Neural crest cell (in vitro differentiated cells): ENCODE data around the gene GAREM1. TPM values are rescaled to one million over a fixed set of nuclear protein-coding genes. Genes with fewer than 3 reads are reported as not detected.

Source experiments
- DNase-seq: peaks from one replicate; pipeline ENCODE4 v3.0.0; 2021; ENCODE audit warnings: low read depth, mixed read lengths, low spot score
- H3K27ac Mint-ChIP-seq: one replicate; pipeline ENCODE4 v1.8.0; 2021; ENCODE audit warnings: mild to moderate bottlenecking, mixed read lengths; ENCODE audit not compliant: unreplicated experiment
- H3K27me3 Mint-ChIP-seq: 2 replicates; pipeline ENCODE4 v1.8.0; 2021; ENCODE audit warnings: low read depth, mild to moderate bottlenecking, mixed read lengths
- H3K36me3 Mint-ChIP-seq: 2 replicates; pipeline ENCODE4 v1.8.0; 2021; ENCODE audit warnings: low read depth, mild to moderate bottlenecking, mixed read lengths
- H3K4me1 Mint-ChIP-seq: 2 replicates; pipeline ENCODE4 v1.8.0; 2021; ENCODE audit warnings: mixed read lengths
- H3K4me3 Mint-ChIP-seq: one replicate; pipeline ENCODE4 v1.8.0; 2021; ENCODE audit warnings: mild to moderate bottlenecking, mixed read lengths
- H3K9me3 Mint-ChIP-seq: 2 replicates; pipeline ENCODE4 v1.8.0; 2021; ENCODE audit warnings: mixed read lengths
- total RNA-seq: library from RNA; stranded (reverse); gene quantifications from 2 replicates; pipeline ENCODE4 v1.2.1, GENCODE V29; 2021
- TF ChIP-seq, protein P1 (sequence below): fragments of 200-600 bp; sonication (generic); conservative IDR thresholded peaks from 2 replicates; pipeline ENCODE4 v1.5.0; 2021; ENCODE audit warnings: antibody characterized with exemption, mild to moderate bottlenecking

Gene GAREM1
- total RNA-seq, 1 donor from 2014 or later: 11.0 TPM

DNA sequence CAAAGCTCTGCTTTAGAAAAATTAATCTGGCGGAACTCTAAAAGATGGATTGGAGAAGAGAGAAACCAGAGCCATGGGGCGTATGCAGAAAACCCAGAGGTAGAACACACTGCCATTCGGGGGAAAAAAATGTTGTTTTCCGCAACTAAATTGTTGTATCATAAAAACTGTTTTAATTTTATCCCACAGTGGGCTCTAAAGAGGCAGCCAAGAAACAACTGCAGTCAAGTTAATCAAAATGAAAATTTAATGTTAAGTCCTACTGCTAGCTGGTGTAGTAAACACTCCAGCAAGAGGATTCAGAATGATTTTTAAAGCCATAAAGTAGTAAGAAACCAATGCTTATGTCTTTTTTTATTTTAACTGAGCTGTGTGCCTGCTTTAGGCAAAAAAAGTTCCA lies 69.1 kb downstream of the GAREM1 start:
- no peak for DNase-seq
- Mint-ChIP-seq H3K36me3 (peaks cover 9% of the 10 kb centered on the region), H3K4me1 (no peaks in the 10 kb centered on the region), H3K4me3 (no peak overlapping the region), H3K27me3 (no peaks in the 10 kb centered on the region), H3K9me3 (peaks cover 3% of the 10 kb centered on the region), H3K27ac (no peak overlapping the region)
- TF ChIP-seq, protein P1, sequence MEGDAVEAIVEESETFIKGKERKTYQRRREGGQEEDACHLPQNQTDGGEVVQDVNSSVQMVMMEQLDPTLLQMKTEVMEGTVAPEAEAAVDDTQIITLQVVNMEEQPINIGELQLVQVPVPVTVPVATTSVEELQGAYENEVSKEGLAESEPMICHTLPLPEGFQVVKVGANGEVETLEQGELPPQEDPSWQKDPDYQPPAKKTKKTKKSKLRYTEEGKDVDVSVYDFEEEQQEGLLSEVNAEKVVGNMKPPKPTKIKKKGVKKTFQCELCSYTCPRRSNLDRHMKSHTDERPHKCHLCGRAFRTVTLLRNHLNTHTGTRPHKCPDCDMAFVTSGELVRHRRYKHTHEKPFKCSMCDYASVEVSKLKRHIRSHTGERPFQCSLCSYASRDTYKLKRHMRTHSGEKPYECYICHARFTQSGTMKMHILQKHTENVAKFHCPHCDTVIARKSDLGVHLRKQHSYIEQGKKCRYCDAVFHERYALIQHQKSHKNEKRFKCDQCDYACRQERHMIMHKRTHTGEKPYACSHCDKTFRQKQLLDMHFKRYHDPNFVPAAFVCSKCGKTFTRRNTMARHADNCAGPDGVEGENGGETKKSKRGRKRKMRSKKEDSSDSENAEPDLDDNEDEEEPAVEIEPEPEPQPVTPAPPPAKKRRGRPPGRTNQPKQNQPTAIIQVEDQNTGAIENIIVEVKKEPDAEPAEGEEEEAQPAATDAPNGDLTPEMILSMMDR: no peak

DNA sequence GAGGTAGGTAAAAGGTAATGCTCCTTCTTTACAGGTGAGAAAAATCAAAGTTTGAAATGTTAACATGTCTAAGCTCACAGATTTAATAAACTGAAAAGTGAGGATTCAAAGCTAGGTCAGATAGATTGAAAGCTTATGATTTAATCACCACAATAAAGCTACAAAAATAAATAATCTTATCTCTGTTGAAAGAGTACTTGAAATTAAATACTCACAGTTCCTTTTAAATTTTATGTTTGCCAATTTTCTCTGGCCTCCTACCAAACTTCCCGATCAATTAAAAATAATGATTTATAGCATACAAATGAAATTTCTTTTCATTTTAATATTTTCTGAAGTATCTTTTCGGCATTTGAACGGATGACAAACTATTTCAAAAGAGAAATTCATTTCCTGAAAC lies 77.3 kb downstream of the GAREM1 start:
- Mint-ChIP-seq H3K36me3 (peaks cover 25% of the 10 kb centered on the region), H3K4me1 (peaks cover 5% of the 10 kb centered on the region), H3K27ac (no peak overlapping the region), H3K27me3 (no peaks in the 10 kb centered on the region), H3K4me3 (no peak overlapping the region), H3K9me3 (no peaks in the 10 kb centered on the region)
- no peak for DNase-seq
- TF ChIP-seq, protein P1: no peak

DNA sequence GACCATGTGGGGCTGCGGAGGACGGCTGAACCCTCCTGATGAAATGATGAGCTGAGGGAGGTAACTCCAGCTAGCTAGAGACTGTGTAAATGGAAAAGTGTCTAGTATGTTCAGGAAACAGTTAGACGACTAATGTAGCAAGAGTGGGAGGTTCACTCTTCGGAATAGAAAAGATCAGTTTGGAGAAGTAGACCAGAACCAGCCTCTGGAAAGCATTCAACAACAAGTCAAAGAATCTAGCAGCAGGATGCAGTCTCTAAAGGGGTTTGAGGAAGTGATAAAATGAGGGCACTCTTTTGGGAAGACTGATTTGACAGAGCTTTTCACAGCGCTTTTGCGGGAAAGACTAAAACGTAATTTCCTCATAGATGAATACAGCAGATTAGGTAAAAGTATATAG lies 79.6 kb downstream of the GAREM1 start:
- peaks cover 9% of the 10 kb centered on the region for H3K4me1 Mint-ChIP-seq
- no peak for DNase-seq
- no peak overlapping the region for H3K27ac Mint-ChIP-seq
- no peak overlapping the region for H3K4me3 Mint-ChIP-seq
- H3K9me3 Mint-ChIP-seq: no peaks in the 10 kb centered on the region
- peaks cover 15% of the 10 kb centered on the region for H3K36me3 Mint-ChIP-seq
- TF ChIP-seq, protein P1: no peak
- H3K27me3 Mint-ChIP-seq: no peaks in the 10 kb centered on the region

DNA sequence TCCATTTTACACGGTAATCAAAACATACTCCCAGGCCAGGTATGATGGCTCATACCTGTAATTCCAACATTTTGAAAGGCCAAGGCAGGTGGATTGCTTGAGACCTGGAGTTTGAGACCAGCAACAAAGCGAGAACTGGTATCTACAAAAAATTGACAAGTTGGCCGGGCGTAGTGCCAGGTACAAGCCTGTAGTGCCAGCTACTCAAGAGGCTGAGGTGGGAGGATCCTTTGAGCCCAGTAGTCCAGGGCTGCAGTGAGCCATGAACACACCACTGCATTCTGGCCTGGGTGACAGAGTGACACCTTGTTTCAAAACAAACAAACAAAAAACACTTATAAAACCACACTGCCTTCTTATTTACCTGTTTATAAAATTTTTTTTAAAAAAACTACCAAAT lies 80.8 kb downstream of the GAREM1 start:
- Mint-ChIP-seq H3K36me3 (peaks cover 7% of the 10 kb centered on the region), H3K4me1 (peaks cover 4% of the 10 kb centered on the region), H3K4me3 (no peak overlapping the region), H3K27me3 (no peaks in the 10 kb centered on the region), H3K27ac (no peak overlapping the region), H3K9me3 (no peaks in the 10 kb centered on the region)
- DNase-seq: no peak
- TF ChIP-seq, protein P1: no peak

DNA sequence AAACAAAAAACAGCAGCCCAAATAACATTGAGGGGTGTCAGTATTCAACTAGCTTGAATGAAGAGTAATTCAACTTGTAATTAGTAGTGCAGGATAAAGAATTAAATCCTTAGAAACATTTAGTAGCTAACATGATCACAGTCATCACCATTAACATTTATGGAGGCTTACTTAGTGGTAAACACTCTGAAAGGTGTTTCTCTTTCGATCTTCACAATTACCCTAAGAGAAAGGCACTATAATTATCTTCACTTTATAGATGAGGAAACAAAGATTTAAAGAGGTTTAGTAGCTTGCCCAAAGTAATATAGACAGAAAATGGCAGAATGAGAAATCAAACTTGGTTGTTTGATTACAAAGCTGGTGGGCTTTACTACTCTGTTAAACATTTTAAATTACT lies 81.5 kb downstream of the GAREM1 start:
- no peak overlapping the region for H3K4me3 Mint-ChIP-seq
- DNase-seq: no peak
- TF ChIP-seq, protein P1: no peak
- H3K9me3 Mint-ChIP-seq: no peaks in the 10 kb centered on the region
- no peaks in the 10 kb centered on the region for H3K27me3 Mint-ChIP-seq
- peaks cover 4% of the 10 kb centered on the region for H3K4me1 Mint-ChIP-seq
- H3K36me3 Mint-ChIP-seq: peaks cover 7% of the 10 kb centered on the region
- H3K27ac Mint-ChIP-seq: no peak overlapping the region

DNA sequence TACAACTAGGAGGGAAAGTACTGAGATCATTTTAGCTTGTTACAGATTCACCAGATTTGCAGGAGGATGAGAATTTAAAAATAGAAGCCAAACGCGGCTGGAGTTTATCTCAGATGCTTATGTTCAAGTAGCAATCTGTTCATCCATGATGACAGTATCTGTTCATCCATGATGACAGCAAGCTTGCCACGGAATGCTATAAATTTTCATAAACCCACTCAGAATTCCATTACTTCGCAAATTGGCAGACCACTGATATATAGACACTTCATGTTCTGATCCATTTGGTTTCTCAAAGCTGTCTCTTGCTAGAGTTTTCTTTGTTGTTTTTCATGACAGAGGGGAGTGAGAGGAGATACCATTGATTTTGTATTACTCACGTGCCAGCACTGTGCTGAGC lies 84.2 kb downstream of the GAREM1 start:
- no peak overlapping the region for H3K4me3 Mint-ChIP-seq
- peaks cover 4% of the 10 kb centered on the region for H3K36me3 Mint-ChIP-seq
- TF ChIP-seq, protein P1: no peak
- no peak overlapping the region for H3K27ac Mint-ChIP-seq
- no peak for DNase-seq
- H3K9me3 Mint-ChIP-seq: no peaks in the 10 kb centered on the region
- peaks cover 4% of the 10 kb centered on the region for H3K4me1 Mint-ChIP-seq
- H3K27me3 Mint-ChIP-seq: no peaks in the 10 kb centered on the region
